ENCODE results near the gene TESK2.
A peak's percentile ranks its signal among the peaks of the same experiment; 100 is the strongest.

The TESK2 gene

GRCh38 chr1:45411510-45411899 lies 79.5 kb downstream of the TESK2 start:
- H2AK5ac ChIP-seq (ENCODE audit: low read length) = no peak overlapping the region
- H2BK120ac ChIP-seq (ENCODE audit: low read depth, low read length) = no peak overlapping the region
- no peak overlapping the region for H3K9ac ChIP-seq (ENCODE audit: low read length)
- no peak overlapping the region for H3K18ac ChIP-seq (ENCODE audit: low read length)
- no peak overlapping the region for H3K56ac ChIP-seq (ENCODE audit: low read length)
- H3K4me3 ChIP-seq (ENCODE audit: low read length) = no peak overlapping the region
- no peaks in the 10 kb centered on the region for H3K27me3 ChIP-seq (ENCODE audit: insufficient read depth, low read length, poor library complexity)
- no peak overlapping the region for H3K4me2 ChIP-seq (ENCODE audit: low read length)
- no peak overlapping the region for H3K27ac ChIP-seq (ENCODE audit: low read depth, low read length)
- H4K5ac ChIP-seq (ENCODE audit: low read length) = no peak overlapping the region
- no peaks in the 10 kb centered on the region for H3K4me1 ChIP-seq (ENCODE audit: control insufficient read depth, low read depth, low read length)
- H3K23ac ChIP-seq (ENCODE audit: low read length) = no peak overlapping the region
- no peaks in the 10 kb centered on the region for H3K79me1 ChIP-seq (ENCODE audit: low read length)
- WGBS (ENCODE audit: extremely low coverage, insufficient coverage, low lambda C conversion rate) = no CpG with 5 or more reads among the region's 3 CpGs
- no peak overlapping the region for H3K4ac ChIP-seq (ENCODE audit: low read depth, low read length)
- H3K79me2 ChIP-seq (ENCODE audit: control insufficient read depth, insufficient read depth, low read length) = no peaks in the 10 kb centered on the region
- no peak overlapping the region for H4K8ac ChIP-seq (ENCODE audit: low read depth, low read length)
- no peak overlapping the region for H2BK15ac ChIP-seq (replicated peaks; ENCODE audit: low read depth)
- no peaks in the 10 kb centered on the region for H3K36me3 ChIP-seq (ENCODE audit: control insufficient read depth, insufficient read depth, low read length)
- no peak overlapping the region for H2BK5ac ChIP-seq (ENCODE audit: low read length)
- peak; percentile 33 for DNase-seq

GRCh38 chr1:45410850-45411509 lies 80.0 kb downstream of the TESK2 start:
- no peak overlapping the region for H2BK15ac ChIP-seq (replicated peaks; ENCODE audit: low read depth)
- no peak overlapping the region for H3K27ac ChIP-seq (ENCODE audit: low read depth, low read length)
- no CpG with 5 or more reads among the region's 6 CpGs for WGBS (ENCODE audit: extremely low coverage, insufficient coverage, low lambda C conversion rate)

GRCh38 chr1:45409276-45409675 lies 81.7 kb downstream of the TESK2 start:
- Histone ChIP-seq H3K79me1 (ENCODE audit: low read length) (no peaks in the 10 kb centered on the region), H3K4me3 (ENCODE audit: low read length) (no peak overlapping the region), H3K56ac (ENCODE audit: low read length) (no peak overlapping the region), H3K4me1 (ENCODE audit: control insufficient read depth, low read depth, low read length) (no peaks in the 10 kb centered on the region), H2BK5ac (ENCODE audit: low read length) (no peak overlapping the region), H2AK5ac (ENCODE audit: low read length) (no peak overlapping the region), H3K27me3 (ENCODE audit: insufficient read depth, low read length, poor library complexity) (no peaks in the 10 kb centered on the region), H3K36me3 (ENCODE audit: control insufficient read depth, insufficient read depth, low read length) (no peaks in the 10 kb centered on the region), H3K4ac (ENCODE audit: low read depth, low read length) (no peak overlapping the region), H3K4me2 (ENCODE audit: low read length) (no peak overlapping the region), H3K9ac (ENCODE audit: low read length) (no peak overlapping the region), H3K79me2 (ENCODE audit: control insufficient read depth, insufficient read depth, low read length) (no peaks in the 10 kb centered on the region), H2BK120ac (ENCODE audit: low read depth, low read length) (no peak overlapping the region), H4K8ac (ENCODE audit: low read depth, low read length) (no peak overlapping the region), H3K27ac (ENCODE audit: low read depth, low read length) (no peak overlapping the region), H4K5ac (ENCODE audit: low read length) (no peak overlapping the region), H2BK15ac (replicated peaks; ENCODE audit: low read depth) (no peak overlapping the region), H3K23ac (ENCODE audit: low read length) (no peak overlapping the region), H3K18ac (ENCODE audit: low read length) (no peak overlapping the region)
- DNase-seq = no peak
- no CpG with 5 or more reads among the region's 1 CpG for WGBS (ENCODE audit: extremely low coverage, insufficient coverage, low lambda C conversion rate)

More at GRCh38 chr1:45410850-45411509, 80.0 kb downstream of the TESK2 start:
- no peaks in the 10 kb centered on the region for H3K79me1 ChIP-seq (ENCODE audit: low read length)
- H2BK120ac ChIP-seq (ENCODE audit: low read depth, low read length) = no peak overlapping the region
- no peak overlapping the region for H2AK5ac ChIP-seq (ENCODE audit: low read length)
- H4K8ac ChIP-seq (ENCODE audit: low read depth, low read length) = no peak overlapping the region
- no peaks in the 10 kb centered on the region for H3K27me3 ChIP-seq (ENCODE audit: insufficient read depth, low read length, poor library complexity)
- H3K4me2 ChIP-seq (ENCODE audit: low read length) = no peak overlapping the region
- H3K18ac ChIP-seq (ENCODE audit: low read length) = no peak overlapping the region
- no peak overlapping the region for H3K56ac ChIP-seq (ENCODE audit: low read length)
- H3K4ac ChIP-seq (ENCODE audit: low read depth, low read length) = no peak overlapping the region
- H3K4me1 ChIP-seq (ENCODE audit: control insufficient read depth, low read depth, low read length) = no peaks in the 10 kb centered on the region
- H3K9ac ChIP-seq (ENCODE audit: low read length) = no peak overlapping the region
- no peak overlapping the region for H3K23ac ChIP-seq (ENCODE audit: low read length)
- H3K4me3 ChIP-seq (ENCODE audit: low read length) = no peak overlapping the region
- no peak overlapping the region for H4K5ac ChIP-seq (ENCODE audit: low read length)
- no peak for DNase-seq
- H2BK5ac ChIP-seq (ENCODE audit: low read length) = no peak overlapping the region
- H3K36me3 ChIP-seq (ENCODE audit: control insufficient read depth, insufficient read depth, low read length) = no peaks in the 10 kb centered on the region
- H3K79me2 ChIP-seq (ENCODE audit: control insufficient read depth, insufficient read depth, low read length) = no peaks in the 10 kb centered on the region

GRCh38 chr1:45407629-45408287 lies 83.2 kb downstream of the TESK2 start:
- Histone ChIP-seq H3K27ac (ENCODE audit: low read depth, low read length) (no peak overlapping the region), H3K4me3 (ENCODE audit: low read length) (no peak overlapping the region), H3K27me3 (ENCODE audit: insufficient read depth, low read length, poor library complexity) (no peaks in the 10 kb centered on the region), H3K79me2 (ENCODE audit: control insufficient read depth, insufficient read depth, low read length) (no peaks in the 10 kb centered on the region), H3K56ac (ENCODE audit: low read length) (no peak overlapping the region), H3K4me2 (ENCODE audit: low read length) (no peak overlapping the region), H3K79me1 (ENCODE audit: low read length) (no peaks in the 10 kb centered on the region), H3K36me3 (ENCODE audit: control insufficient read depth, insufficient read depth, low read length) (no peaks in the 10 kb centered on the region), H3K4ac (ENCODE audit: low read depth, low read length) (no peak overlapping the region), H2BK120ac (ENCODE audit: low read depth, low read length) (no peak overlapping the region), H2BK5ac (ENCODE audit: low read length) (no peak overlapping the region), H4K8ac (ENCODE audit: low read depth, low read length) (no peak overlapping the region), H3K9ac (ENCODE audit: low read length) (no peak overlapping the region), H3K4me1 (ENCODE audit: control insufficient read depth, low read depth, low read length) (no peaks in the 10 kb centered on the region), H4K5ac (ENCODE audit: low read length) (no peak overlapping the region), H2BK15ac (replicated peaks; ENCODE audit: low read depth) (no peak overlapping the region), H3K23ac (ENCODE audit: low read length) (no peak overlapping the region), H2AK5ac (ENCODE audit: low read length) (no peak overlapping the region), H3K18ac (ENCODE audit: low read length) (no peak overlapping the region)
- DNase-seq = no peak
- no CpG with 5 or more reads among the region's 4 CpGs for WGBS (ENCODE audit: extremely low coverage, insufficient coverage, low lambda C conversion rate)

GRCh38 chr1:45405636-45406035 lies 85.3 kb downstream of the TESK2 start:
- Histone ChIP-seq H2AK5ac (ENCODE audit: low read length) (no peak overlapping the region), H3K4me3 (ENCODE audit: low read length) (no peak overlapping the region), H3K79me1 (ENCODE audit: low read length) (no peaks in the 10 kb centered on the region), H3K18ac (ENCODE audit: low read length) (no peak overlapping the region), H3K4me2 (ENCODE audit: low read length) (no peak overlapping the region), H4K5ac (ENCODE audit: low read length) (no peak overlapping the region), H3K27me3 (ENCODE audit: insufficient read depth, low read length, poor library complexity) (no peaks in the 10 kb centered on the region), H3K4ac (ENCODE audit: low read depth, low read length) (no peak overlapping the region), H3K79me2 (ENCODE audit: control insufficient read depth, insufficient read depth, low read length) (no peaks in the 10 kb centered on the region), H4K8ac (ENCODE audit: low read depth, low read length) (no peak overlapping the region), H3K36me3 (ENCODE audit: control insufficient read depth, insufficient read depth, low read length) (no peaks in the 10 kb centered on the region), H3K4me1 (ENCODE audit: control insufficient read depth, low read depth, low read length) (no peaks in the 10 kb centered on the region), H2BK5ac (ENCODE audit: low read length) (no peak overlapping the region), H2BK15ac (replicated peaks; ENCODE audit: low read depth) (no peak overlapping the region), H3K56ac (ENCODE audit: low read length) (no peak overlapping the region), H3K9ac (ENCODE audit: low read length) (no peak overlapping the region), H3K23ac (ENCODE audit: low read length) (no peak overlapping the region), H2BK120ac (ENCODE audit: low read depth, low read length) (no peak overlapping the region), H3K27ac (ENCODE audit: low read depth, low read length) (no peak overlapping the region)
- no CpG with 5 or more reads among the region's 2 CpGs for WGBS (ENCODE audit: extremely low coverage, insufficient coverage, low lambda C conversion rate)
- DNase-seq = no peak

GRCh38 chr1:45403718-45404117 lies 87.2 kb downstream of the TESK2 start:
- Histone ChIP-seq H3K23ac (ENCODE audit: low read length) (no peak overlapping the region), H3K27ac (ENCODE audit: low read depth, low read length) (no peak overlapping the region), H3K56ac (ENCODE audit: low read length) (no peak overlapping the region), H4K5ac (ENCODE audit: low read length) (no peak overlapping the region), H2BK15ac (replicated peaks; ENCODE audit: low read depth) (no peak overlapping the region), H4K8ac (ENCODE audit: low read depth, low read length) (no peak overlapping the region), H3K79me1 (ENCODE audit: low read length) (no peaks in the 10 kb centered on the region), H3K4ac (ENCODE audit: low read depth, low read length) (no peak overlapping the region), H3K18ac (ENCODE audit: low read length) (no peak overlapping the region), H2AK5ac (ENCODE audit: low read length) (no peak overlapping the region), H2BK5ac (ENCODE audit: low read length) (no peak overlapping the region), H3K36me3 (ENCODE audit: control insufficient read depth, insufficient read depth, low read length) (no peaks in the 10 kb centered on the region), H3K79me2 (ENCODE audit: control insufficient read depth, insufficient read depth, low read length) (no peaks in the 10 kb centered on the region), H3K9ac (ENCODE audit: low read length) (no peak overlapping the region), H2BK120ac (ENCODE audit: low read depth, low read length) (no peak overlapping the region), H3K4me2 (ENCODE audit: low read length) (no peak overlapping the region), H3K27me3 (ENCODE audit: insufficient read depth, low read length, poor library complexity) (no peaks in the 10 kb centered on the region), H3K4me3 (ENCODE audit: low read length) (no peak overlapping the region), H3K4me1 (ENCODE audit: control insufficient read depth, low read depth, low read length) (no peaks in the 10 kb centered on the region)
- WGBS (ENCODE audit: extremely low coverage, insufficient coverage, low lambda C conversion rate) = no CpG with 5 or more reads among the region's 1 CpG
- DNase-seq = no peak
